Lung (tissue), 12 donors: Measurements from ENCODE around the gene ZMYND15. TPM values are rescaled to one million over a fixed set of nuclear protein-coding genes. Genes with fewer than 3 reads are reported as not detected.
"Not testable (repeated sequence)": the region's sequence is repeated elsewhere in the genome, so short reads cannot be mapped to it uniquely, and the experiment has no call there.

ENCODE experiments used
- ATAC-seq: fragments of 200-7000 bp; cut with Tn5 transposase; one replicate; pipeline ENCODE4 v1.9.1; 2020; ENCODE audit warnings: moderate number of reproducible peaks; ENCODE audit not compliant: insufficient read depth, low FRiP score
- DNase-seq, 3 donors: peaks; one replicate each; pipeline ENCODE4 v3.0.0-alpha.2; 2013 to 2017
- H3K27ac ChIP-seq, 2 donors: one replicate each; pipeline ENCODE4 v1.5.1; 2013; ENCODE audit warnings: mild to moderate bottlenecking in 2 of 2, moderate library complexity in 2 of 2, control low read depth in 1 of 2, inconsistent platforms in 1 of 2, low read depth in 1 of 2, low read length in 1 of 2
- H3K27me3 ChIP-seq, 3 donors: one replicate each; pipeline ENCODE4 v1.5.1; 2013; ENCODE audit warnings: low read length in 2 of 3; ENCODE audit not compliant: control insufficient read depth in 3 of 3, insufficient read depth in 3 of 3
- H3K36me3 ChIP-seq, 4 donors: one replicate each; pipeline ENCODE4 v1.5.1; 2013; ENCODE audit warnings: low read length in 4 of 4, mild to moderate bottlenecking in 1 of 4, moderate library complexity in 1 of 4; ENCODE audit not compliant: control insufficient read depth in 4 of 4, insufficient read depth in 4 of 4
- H3K4me1 ChIP-seq, 5 donors: one replicate each; pipeline ENCODE4 v1.5.1; 2013; ENCODE audit warnings: low read length in 5 of 5, mild to moderate bottlenecking in 2 of 5, moderate library complexity in 1 of 5; ENCODE audit not compliant: control insufficient read depth in 5 of 5, insufficient read depth in 5 of 5
- H3K4me3 ChIP-seq: one replicate; pipeline ENCODE4 v1.5.1; 2013; ENCODE audit warnings: mild to moderate bottlenecking, control low read depth, moderate library complexity
- H3K9ac ChIP-seq, 2 donors: one replicate each; pipeline ENCODE4 v1.5.1; 2013; ENCODE audit warnings: low read length in 2 of 2, control low read depth in 1 of 2; ENCODE audit not compliant: insufficient read depth in 1 of 2
- H3K9me3 ChIP-seq, 4 donors: one replicate each; pipeline ENCODE4 v1.5.1; 2013; ENCODE audit warnings: low read length in 3 of 4, mild to moderate bottlenecking in 1 of 4, moderate library complexity in 1 of 4; ENCODE audit not compliant: control insufficient read depth in 4 of 4, insufficient read depth in 3 of 4
- WGBS, 2 donors: extraction: QIAGEN DNeasy Blood & Tissue Kit; methylation state at CpG; one replicate each; pipeline ENCODE4 v1.1.7; 2013; 5-methylcytosine and 5-hydroxymethylcytosine counted together
- polyA plus RNA-seq, 2 donors: library from polyadenylated mRNA; stranded (reverse); fragments of 200-250 nt; gene quantifications; one replicate each; pipeline ENCODE4 v1.2.1, GENCODE V29; 2013
- total RNA-seq, 2 donors: library from RNA; depleted of rRNA in 1 of 2; stranded (reverse); fragments of >200 nt in 1 of 2; gene quantifications; one replicate each; pipeline ENCODE4 v1.2.1, GENCODE V29; 2014 to 2021
- TF ChIP-seq, protein P1 (sequence below): IDR thresholded peaks from 2 replicates; pipeline ENCODE4 v1.5.1; 2012; ENCODE audit warnings: mild to moderate bottlenecking; ENCODE audit errors: control extremely low read depth, extremely low read depth
- donor health status: control.
- donor health status: control.
- donor health status: Bipolar disorder and iron deficiency.
- donor health status: healthy.
- donor health status: DM: yes; HTN: yes; CAD: no.

ZMYND15 gene
- total and polyA plus RNA-seq, 4 donors, result 2.3 to 9.7 (median 7.8) TPM

DNA sequence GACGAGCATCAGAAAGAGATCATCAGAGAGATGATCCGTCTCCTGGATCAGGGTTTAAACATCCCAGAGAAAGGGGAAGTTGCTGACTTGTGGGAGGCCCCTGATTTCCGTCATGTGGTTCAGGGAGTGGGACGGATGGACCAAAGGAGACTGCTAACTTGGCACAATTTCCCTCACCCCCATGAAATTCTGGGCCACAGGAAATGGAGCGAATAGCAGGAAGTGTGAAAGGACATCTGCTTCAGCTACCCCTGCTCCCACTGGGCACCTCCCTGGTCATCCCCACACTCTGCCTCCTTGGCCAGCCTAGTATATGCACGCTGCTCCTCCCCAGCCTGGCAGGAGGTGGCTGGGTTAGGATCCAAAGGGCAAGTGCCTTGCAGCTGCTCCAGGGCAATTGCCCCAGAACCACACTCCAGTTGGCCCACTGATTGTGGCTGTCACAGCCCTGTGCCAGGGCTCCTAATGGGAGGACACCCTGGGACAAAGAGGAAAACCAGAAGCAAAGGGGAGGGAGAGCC lies 27.9 kb upstream of the ZMYND15 start:
- TF ChIP-seq, protein P1, sequence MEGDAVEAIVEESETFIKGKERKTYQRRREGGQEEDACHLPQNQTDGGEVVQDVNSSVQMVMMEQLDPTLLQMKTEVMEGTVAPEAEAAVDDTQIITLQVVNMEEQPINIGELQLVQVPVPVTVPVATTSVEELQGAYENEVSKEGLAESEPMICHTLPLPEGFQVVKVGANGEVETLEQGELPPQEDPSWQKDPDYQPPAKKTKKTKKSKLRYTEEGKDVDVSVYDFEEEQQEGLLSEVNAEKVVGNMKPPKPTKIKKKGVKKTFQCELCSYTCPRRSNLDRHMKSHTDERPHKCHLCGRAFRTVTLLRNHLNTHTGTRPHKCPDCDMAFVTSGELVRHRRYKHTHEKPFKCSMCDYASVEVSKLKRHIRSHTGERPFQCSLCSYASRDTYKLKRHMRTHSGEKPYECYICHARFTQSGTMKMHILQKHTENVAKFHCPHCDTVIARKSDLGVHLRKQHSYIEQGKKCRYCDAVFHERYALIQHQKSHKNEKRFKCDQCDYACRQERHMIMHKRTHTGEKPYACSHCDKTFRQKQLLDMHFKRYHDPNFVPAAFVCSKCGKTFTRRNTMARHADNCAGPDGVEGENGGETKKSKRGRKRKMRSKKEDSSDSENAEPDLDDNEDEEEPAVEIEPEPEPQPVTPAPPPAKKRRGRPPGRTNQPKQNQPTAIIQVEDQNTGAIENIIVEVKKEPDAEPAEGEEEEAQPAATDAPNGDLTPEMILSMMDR, result no peak
- Histone ChIP-seq H3K4me3 (no peak overlapping the region), H3K9me3 (no peaks in the 10 kb centered on the region), H3K4me1 (peaks cover 0 to 19% (median 4%) of the 10 kb centered on the region in 5 donors), H3K9ac (peak overlapping the region in 1 of 2 donors; percentile 32), H3K27ac (peak overlapping the region in 1 of 2 donors; percentile 83), H3K36me3 (peaks cover 0 to 16% (median 4%) of the 10 kb centered on the region in 4 donors), H3K27me3 (no peaks in the 10 kb centered on the region)
- ATAC-seq (peak; percentile 2), DNase-seq (peak in 2 of 3 donors; percentile 35 to 46)
- WGBS, 2 donors, result 17 to 44% methylated on average over 6 of the region's 6 CpGs

DNA sequence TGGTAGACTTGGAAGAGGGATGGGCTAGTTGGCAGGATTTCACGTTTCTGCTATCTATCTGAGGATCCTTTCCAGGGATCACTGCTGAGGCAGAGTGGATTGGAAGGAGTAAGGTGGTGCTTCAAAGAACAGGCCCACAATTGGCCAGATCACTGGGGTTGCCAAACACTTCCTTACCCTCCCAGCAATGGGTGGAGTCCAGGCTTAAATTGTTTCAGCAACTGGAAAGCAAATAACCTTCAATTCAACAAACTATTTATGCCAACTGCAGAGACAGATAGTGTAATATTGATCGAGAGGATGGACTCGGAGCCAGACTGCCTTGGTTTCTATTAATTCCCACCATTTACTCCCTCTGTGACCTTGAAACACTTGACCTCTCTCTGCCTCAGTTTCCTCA lies 27.1 kb upstream of the ZMYND15 start:
- ATAC-seq (no peak), DNase-seq (no peak)
- H3K36me3 ChIP-seq, result peaks cover 0 to 23% (median 4%) of the 10 kb centered on the region in 4 donors
- TF ChIP-seq, protein P1, result no peak
- H3K9me3 ChIP-seq, result no peaks in the 10 kb centered on the region
- H3K9ac ChIP-seq, result no peak overlapping the region
- H3K27me3 ChIP-seq, result no peaks in the 10 kb centered on the region
- no peak overlapping the region for H3K4me3 ChIP-seq
- 74 to 79% methylated on average over 3 of the region's 3 CpGs for WGBS, 2 donors
- H3K27ac ChIP-seq, result no peak overlapping the region
- peaks cover 0 to 19% (median 4%) of the 10 kb centered on the region in 5 donors for H3K4me1 ChIP-seq

DNA sequence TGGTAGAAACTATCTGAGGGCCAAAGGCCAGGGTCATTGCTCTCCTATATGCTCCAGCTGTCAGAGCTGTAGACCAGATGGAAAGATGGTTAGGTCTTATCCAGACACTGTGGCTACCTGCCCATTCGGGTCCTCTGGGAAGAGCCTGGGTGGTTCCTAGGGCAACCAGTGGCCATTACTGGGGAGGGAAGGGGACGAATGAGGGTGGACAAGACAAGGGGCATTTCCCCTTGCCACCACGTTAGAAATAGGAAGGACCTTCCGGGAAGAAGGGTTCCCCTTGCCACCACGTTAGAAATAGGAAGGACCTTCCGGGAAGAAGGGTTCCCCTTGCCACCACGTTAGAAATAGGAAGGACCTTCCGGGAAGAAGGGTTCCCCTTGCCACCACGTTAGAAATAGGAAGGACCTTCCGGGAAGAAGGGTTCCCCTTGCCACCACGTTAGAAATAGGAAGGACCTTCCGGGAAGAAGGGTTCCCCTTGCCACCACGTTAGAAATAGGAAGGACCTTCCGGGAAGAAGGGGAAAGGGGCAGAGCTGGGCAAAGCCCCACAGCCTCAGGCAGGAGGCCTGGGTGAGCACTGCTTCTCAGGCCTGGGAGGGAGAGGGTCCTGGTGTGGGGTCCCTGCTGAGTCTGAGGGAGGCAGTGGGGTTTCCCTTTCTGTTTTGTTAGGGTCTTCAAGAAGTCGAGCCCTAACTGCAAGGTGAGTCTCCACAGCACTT lies 25.1 kb upstream of the ZMYND15 start:
- WGBS, 2 donors, result 47 to 67% methylated on average over 6 to 9 of the region's 15 CpGs
- H3K27me3 ChIP-seq, H3K4me3 ChIP-seq, DNase-seq, H3K9ac ChIP-seq, H3K9me3 ChIP-seq, ATAC-seq: not testable (repeated sequence)
- Histone ChIP-seq H3K27ac (peak overlapping the region in 1 of 2 donors; percentile 6), H3K4me1 (peaks cover 0 to 19% (median 4%) of the 10 kb centered on the region in 5 donors), H3K36me3 (peaks cover 0 to 37% (median 5%) of the 10 kb centered on the region in 4 donors)

DNA sequence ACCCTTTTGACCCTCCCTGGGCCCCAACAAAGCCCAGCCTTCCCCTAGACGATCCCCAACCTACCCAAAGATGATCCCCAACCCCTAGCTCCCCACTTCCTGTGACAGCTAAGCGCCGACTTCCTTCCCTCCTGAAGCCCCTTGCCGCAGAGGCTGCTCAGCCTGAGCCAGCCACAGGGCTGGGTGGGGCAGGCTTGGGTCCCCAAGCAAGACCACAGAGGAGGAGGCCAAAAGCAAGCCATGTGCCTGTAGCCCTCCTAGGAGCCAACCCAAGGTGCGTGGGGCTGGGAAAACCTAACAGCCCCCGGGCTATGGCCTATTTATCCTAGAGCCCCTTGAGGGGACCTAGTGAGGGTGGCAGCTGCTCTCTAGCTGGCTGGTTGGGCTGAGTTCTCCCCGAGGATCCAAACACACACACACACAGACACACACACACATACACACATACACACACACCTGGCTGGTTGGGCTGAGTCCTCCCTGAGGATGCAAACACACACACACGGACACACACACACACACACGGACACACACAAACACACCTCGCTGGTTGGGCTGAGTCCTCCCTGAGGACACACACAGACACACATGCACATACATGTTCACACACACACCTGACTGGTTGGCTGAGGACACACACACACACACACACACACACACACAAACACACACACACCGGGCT lies 24.4 kb upstream of the ZMYND15 start:
- H3K36me3 ChIP-seq, result peaks cover 0 to 43% (median 5%) of the 10 kb centered on the region in 4 donors
- TF ChIP-seq, protein P1, result no peak
- H3K4me3 ChIP-seq, result no peak overlapping the region
- no peak overlapping the region for H3K9ac ChIP-seq
- peak overlapping the region in 1 of 2 donors; percentile 5 for H3K27ac ChIP-seq
- no peaks in the 10 kb centered on the region for H3K27me3 ChIP-seq
- ATAC-seq (no peak), DNase-seq (no peak)
- H3K4me1 ChIP-seq, result peaks cover 0 to 15% (median 4%) of the 10 kb centered on the region in 5 donors
- 44 to 59% methylated on average over 11 of the region's 11 CpGs for WGBS, 2 donors
- no peaks in the 10 kb centered on the region for H3K9me3 ChIP-seq
